ENCODE measurements around the gene TPD52L1. TPM values are rescaled to one million over a fixed set of nuclear protein-coding genes. Genes with fewer than 3 reads are reported as not detected.
"Not testable (repeated sequence)": the region's sequence is repeated elsewhere in the genome, so short reads cannot be mapped to it uniquely, and the experiment has no call there.

Gene TPD52L1
- total and polyA plus RNA-seq, 7 donors: 8.1 to 98.9 (median 61.0) TPM

DNA sequence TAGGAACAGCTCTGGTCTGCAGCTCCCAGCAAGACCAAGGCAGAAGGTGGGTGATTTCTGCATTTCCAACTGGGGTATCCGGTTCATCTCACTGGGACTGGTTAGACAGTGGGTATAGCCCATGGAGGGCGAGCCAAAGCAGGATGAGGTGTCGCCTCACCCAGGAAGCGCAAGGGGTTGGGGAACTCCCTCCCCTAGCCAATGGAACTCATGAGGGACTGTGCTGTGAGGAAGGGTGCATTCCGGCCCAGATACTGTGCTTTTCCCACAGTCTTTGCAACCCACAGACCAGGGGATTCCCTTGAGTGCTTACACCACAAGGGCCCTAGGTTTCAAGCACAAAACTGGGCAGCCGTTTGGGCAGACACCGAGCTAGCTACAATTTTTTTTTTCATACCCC is 126.4 kb downstream of the TPD52L1 start:
- DNase-seq: no peak
- peaks cover 0 to 34% (median 5%) of the 10 kb centered on the region in 4 donors for H3K36me3 ChIP-seq
- H3K9me3 ChIP-seq: no peaks in the 10 kb centered on the region
- no peaks in the 10 kb centered on the region for H3K27me3 ChIP-seq
- H3K27ac ChIP-seq: no peak overlapping the region
- no peak for TF ChIP-seq POLR2A (IDR thresholded peaks at IDR 0.05)
- TF ChIP-seq, protein P1, sequence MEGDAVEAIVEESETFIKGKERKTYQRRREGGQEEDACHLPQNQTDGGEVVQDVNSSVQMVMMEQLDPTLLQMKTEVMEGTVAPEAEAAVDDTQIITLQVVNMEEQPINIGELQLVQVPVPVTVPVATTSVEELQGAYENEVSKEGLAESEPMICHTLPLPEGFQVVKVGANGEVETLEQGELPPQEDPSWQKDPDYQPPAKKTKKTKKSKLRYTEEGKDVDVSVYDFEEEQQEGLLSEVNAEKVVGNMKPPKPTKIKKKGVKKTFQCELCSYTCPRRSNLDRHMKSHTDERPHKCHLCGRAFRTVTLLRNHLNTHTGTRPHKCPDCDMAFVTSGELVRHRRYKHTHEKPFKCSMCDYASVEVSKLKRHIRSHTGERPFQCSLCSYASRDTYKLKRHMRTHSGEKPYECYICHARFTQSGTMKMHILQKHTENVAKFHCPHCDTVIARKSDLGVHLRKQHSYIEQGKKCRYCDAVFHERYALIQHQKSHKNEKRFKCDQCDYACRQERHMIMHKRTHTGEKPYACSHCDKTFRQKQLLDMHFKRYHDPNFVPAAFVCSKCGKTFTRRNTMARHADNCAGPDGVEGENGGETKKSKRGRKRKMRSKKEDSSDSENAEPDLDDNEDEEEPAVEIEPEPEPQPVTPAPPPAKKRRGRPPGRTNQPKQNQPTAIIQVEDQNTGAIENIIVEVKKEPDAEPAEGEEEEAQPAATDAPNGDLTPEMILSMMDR (IDR thresholded peaks at IDR 0.05): no peak
- no peak for TF ChIP-seq EP300 (IDR thresholded peaks at IDR 0.05)
- TF ChIP-seq POLR2AphosphoS5 (IDR thresholded peaks at IDR 0.05): no peak
- 93 to 96% methylated on average over 7 of the region's 7 CpGs for WGBS, 2 donors
- H3K4me3 ChIP-seq: no peak overlapping the region
- peaks cover 0 to 4% (median 0%) of the 10 kb centered on the region in 4 donors for H3K4me1 ChIP-seq
- intact Hi-C loops (cut with DNase I): no loop called here

DNA sequence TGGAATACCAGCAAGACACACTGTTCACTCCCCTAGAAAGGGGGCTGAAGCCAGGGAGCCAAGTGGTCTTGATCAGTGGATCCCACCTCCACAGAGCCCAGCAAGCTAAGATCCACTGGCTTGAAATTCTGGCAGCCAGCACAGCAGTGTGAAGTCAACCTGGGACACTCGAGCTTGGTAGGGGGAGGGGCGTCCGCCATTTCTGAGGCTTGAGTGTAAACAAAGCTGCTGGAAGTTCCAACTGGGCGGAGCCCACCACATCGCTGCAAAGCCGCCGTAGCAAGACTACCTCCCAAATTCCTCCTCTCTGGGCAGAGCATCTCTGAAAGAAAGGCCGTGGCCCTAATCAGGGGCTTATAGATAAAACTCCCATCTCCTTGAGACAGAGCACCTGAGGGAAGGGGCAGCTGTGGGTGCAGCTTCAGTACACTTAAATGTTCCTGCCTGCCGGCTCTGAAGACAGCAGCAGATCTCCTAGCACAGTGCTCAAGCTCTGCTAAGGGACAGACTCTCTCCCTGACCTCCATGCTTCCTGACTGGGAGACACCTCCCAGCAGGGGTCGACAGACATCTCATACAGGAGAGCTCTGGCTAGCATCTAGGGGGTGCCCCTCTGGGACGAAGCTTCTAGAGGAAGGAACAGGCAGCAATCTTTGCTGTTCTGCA is 126.9 kb downstream of the TPD52L1 start:
- 90 to 95% methylated on average over 11 of the region's 11 CpGs for WGBS, 2 donors

DNA sequence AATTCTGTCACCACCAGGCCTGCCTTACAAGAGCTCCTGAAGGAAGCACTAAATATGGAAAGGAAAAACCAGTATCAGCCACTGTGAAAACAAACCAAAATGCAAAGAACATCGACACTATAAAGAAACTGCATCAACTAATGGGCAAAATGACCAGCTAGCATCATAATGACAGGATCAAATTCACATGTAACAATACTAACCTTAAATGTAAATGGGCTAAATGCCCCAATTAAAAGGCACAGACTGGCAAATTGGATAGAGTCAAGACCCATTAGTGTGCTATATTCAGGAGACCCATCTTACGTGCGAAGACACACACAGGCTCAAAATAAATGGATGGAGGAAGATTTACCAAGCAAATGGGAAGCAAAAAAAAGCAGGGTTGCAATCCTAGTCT is 128.9 kb downstream of the TPD52L1 start:
- H3K36me3 ChIP-seq: peaks cover 0 to 39% (median 6%) of the 10 kb centered on the region in 4 donors
- H3K27me3 ChIP-seq; H3K4me3 ChIP-seq; H3K27ac ChIP-seq; H3K9me3 ChIP-seq; intact Hi-C loops (cut with DNase I); DNase-seq; H3K4me1 ChIP-seq: not testable (repeated sequence)
- WGBS, 2 donors: 97 to 98% methylated on average over 3 of the region's 3 CpGs

More for the DNA sequence above, 126.9 kb downstream of the TPD52L1 start:
- DNase-seq; H3K9me3 ChIP-seq; H3K4me3 ChIP-seq; H3K4me1 ChIP-seq; intact Hi-C loops (cut with DNase I); H3K27me3 ChIP-seq; H3K27ac ChIP-seq: not testable (repeated sequence)
- peaks cover 0 to 34% (median 5%) of the 10 kb centered on the region in 4 donors for H3K36me3 ChIP-seq

DNA sequence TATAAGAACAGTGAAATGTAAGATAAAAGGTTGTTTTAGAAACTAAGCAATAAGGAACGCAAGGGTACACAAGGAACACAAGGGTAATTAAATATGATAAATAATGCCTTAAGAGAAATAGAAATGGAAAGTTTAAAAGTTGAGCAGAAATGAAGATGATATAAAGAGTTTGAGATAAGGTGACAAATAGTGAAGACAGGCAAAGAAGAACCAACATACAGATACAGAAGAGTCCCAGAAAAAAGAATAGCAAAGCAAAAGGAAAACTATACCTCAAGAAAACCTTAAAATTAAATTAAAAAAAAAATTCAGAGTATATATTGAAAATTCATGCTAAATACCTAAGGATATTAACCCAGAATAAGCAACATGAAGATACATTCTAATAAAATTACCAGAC is 131.8 kb downstream of the TPD52L1 start:
- intact Hi-C loops (cut with DNase I): no loop called here
- no peaks in the 10 kb centered on the region for H3K9me3 ChIP-seq
- DNase-seq: no peak
- peaks cover 0 to 55% (median 5%) of the 10 kb centered on the region in 4 donors for H3K36me3 ChIP-seq
- H3K27ac ChIP-seq: no peak overlapping the region
- no peaks in the 10 kb centered on the region for H3K27me3 ChIP-seq
- TF ChIP-seq EP300 (IDR thresholded peaks at IDR 0.05): no peak
- no peak for TF ChIP-seq POLR2AphosphoS5 (IDR thresholded peaks at IDR 0.05)
- TF ChIP-seq POLR2A (IDR thresholded peaks at IDR 0.05): no peak
- TF ChIP-seq, protein P1 (IDR thresholded peaks at IDR 0.05): no peak
- whole genome bisulfite sequencing, 2 donors: 98 to 100% methylated on average over 1 of the region's 1 CpG
- H3K4me1 ChIP-seq: no peaks in the 10 kb centered on the region
- H3K4me3 ChIP-seq: no peak overlapping the region

DNA sequence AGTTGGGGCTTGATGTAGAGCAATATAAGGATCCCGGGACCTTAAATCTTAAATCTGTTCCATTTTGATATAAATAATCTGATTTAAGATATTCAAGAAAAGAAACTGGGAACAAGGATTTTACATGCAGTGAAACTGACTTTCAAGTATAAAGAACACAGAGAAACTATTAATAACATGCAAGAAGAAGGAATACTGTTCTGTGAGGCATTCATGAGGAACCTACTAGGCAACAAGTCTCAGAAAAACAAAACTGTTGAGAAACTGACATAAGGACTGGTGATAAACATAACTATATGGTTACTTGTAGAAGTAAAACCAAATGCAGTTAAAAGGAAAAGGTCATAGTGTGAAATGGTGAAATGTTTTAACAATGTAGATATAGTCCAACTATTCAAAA is 132.4 kb downstream of the TPD52L1 start:
- Histone ChIP-seq H3K36me3 (peaks cover 0 to 54% (median 4%) of the 10 kb centered on the region in 4 donors), H3K27ac (no peak overlapping the region), H3K4me3 (no peak overlapping the region), H3K4me1 (no peaks in the 10 kb centered on the region), H3K27me3 (no peaks in the 10 kb centered on the region), H3K9me3 (no peaks in the 10 kb centered on the region)
- TF ChIP-seq POLR2A (IDR thresholded peaks at IDR 0.05): no peak
- TF ChIP-seq, protein P1 (IDR thresholded peaks at IDR 0.05): no peak
- no peak for TF ChIP-seq EP300 (IDR thresholded peaks at IDR 0.05)
- no peak for DNase-seq
- WGBS, 2 donors: 96 to 100% methylated on average over 1 of the region's 1 CpG
- intact Hi-C loops (cut with DNase I): no loop called here

DNA sequence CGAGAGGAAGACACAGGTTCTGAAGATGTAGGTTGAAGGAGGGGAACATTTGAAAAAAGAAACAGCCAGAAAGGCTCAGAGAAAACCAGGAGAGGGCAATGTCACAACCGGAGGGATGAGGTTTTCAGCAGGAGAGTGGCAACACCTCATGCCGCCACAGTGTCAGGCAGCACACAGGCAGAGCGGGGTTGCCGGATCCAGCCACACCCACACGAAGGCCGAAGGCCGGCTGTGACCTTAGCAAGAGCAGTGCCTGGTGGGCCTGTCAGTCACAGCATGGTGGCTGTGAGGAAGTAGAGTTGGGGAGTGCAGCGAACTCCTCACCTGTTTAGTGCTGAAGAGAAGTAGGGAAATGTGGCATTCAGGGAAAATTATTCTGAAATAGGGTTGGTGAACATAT is 134.1 kb downstream of the TPD52L1 start:
- no peaks in the 10 kb centered on the region for H3K9me3 ChIP-seq
- DNase-seq: no peak
- no peak overlapping the region for H3K4me3 ChIP-seq
- H3K27me3 ChIP-seq: no peaks in the 10 kb centered on the region
- no peaks in the 10 kb centered on the region for H3K4me1 ChIP-seq
- H3K36me3 ChIP-seq: peaks cover 0 to 69% (median 13%) of the 10 kb centered on the region in 4 donors
- no peak overlapping the region for H3K27ac ChIP-seq
- 96 to 98% methylated on average over 9 of the region's 9 CpGs for WGBS, 2 donors
- TF ChIP-seq EP300 (IDR thresholded peaks at IDR 0.05) (no peak), POLR2A (IDR thresholded peaks at IDR 0.05) (no peak), POLR2AphosphoS5 (IDR thresholded peaks at IDR 0.05) (no peak)
- TF ChIP-seq, protein P1 (IDR thresholded peaks at IDR 0.05): no peak
- intact Hi-C loops (cut with DNase I): no loop called here
